Neural cell (in vitro differentiated cells): ENCODE data around the gene ZFP1.

Experiments
- EP300 ChIP-seq: fragments of 450-650 bp; conservative IDR thresholded peaks from 2 replicates; pipeline ENCODE4 v1.6.1; 2014; ENCODE audit warnings: antibody characterized with exemption, mild to moderate bottlenecking, moderate library complexity; ENCODE audit not compliant: poor library complexity, severe bottlenecking
- POLR2AphosphoS5 ChIP-seq: IDR thresholded peaks from 2 replicates; pipeline ENCODE4 v1.6.1; 2012
- SMC3 ChIP-seq: fragments of 450-650 bp; conservative IDR thresholded peaks from 2 replicates; pipeline ENCODE4 v1.6.1; 2014; ENCODE audit warnings: antibody characterized with exemption, mild to moderate bottlenecking, moderate library complexity; ENCODE audit not compliant: poor library complexity
- TF ChIP-seq, protein P1 (sequence below): fragments of 450-650 bp; IDR thresholded peaks from 2 replicates; pipeline ENCODE4 v1.5.1; 2014; ENCODE audit warnings: antibody characterized with exemption, mild to moderate bottlenecking, moderate library complexity; ENCODE audit not compliant: poor library complexity, severe bottlenecking

DNA sequence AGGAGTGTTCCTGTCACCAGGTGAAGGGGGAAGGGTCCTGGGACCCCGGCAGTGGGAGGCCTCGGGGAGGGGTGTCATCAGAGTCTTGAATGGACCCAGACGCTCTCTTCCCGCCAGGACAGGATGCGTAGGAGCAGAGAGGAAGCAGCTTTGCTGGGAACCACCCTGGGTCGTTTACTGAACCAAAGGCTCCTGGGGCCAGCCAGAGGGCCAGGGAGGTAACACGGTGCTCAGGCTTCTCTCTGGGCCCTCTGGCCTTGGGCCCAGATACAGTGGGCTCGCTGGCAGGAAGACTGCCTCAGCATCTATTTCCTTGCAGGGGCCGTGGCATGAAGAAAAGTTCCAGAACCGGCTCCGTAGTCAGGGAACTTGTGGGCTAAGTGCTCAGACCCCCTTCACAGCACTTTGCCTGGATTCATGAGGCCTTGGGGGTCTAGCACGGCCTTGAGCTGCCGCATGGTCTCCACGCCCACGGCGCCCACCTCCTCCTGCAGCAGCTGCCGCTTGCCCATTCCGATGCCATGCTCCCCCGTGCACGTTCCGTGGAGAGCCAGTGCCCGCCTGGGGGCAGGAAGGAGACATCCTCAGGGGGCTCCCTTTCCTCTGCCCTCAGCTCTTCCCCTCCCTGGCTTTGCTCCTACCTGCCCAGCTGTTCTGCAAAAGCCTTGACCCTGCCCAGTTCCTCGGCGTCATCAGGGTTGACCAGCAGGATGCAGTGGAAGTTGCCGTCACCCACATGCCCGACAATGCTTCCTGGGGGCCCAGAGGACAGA lies 36.2 kb upstream of the ZFP1 start:
- TF ChIP-seq, protein P1, sequence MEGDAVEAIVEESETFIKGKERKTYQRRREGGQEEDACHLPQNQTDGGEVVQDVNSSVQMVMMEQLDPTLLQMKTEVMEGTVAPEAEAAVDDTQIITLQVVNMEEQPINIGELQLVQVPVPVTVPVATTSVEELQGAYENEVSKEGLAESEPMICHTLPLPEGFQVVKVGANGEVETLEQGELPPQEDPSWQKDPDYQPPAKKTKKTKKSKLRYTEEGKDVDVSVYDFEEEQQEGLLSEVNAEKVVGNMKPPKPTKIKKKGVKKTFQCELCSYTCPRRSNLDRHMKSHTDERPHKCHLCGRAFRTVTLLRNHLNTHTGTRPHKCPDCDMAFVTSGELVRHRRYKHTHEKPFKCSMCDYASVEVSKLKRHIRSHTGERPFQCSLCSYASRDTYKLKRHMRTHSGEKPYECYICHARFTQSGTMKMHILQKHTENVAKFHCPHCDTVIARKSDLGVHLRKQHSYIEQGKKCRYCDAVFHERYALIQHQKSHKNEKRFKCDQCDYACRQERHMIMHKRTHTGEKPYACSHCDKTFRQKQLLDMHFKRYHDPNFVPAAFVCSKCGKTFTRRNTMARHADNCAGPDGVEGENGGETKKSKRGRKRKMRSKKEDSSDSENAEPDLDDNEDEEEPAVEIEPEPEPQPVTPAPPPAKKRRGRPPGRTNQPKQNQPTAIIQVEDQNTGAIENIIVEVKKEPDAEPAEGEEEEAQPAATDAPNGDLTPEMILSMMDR, result no peak
- TF ChIP-seq EP300, result no peak
- no peak for TF ChIP-seq POLR2AphosphoS5
- no peak for TF ChIP-seq SMC3
